Body of pancreas (tissue), 4 donors: Measurements from ENCODE around the gene FGF6.

Source experiments
- CTCF ChIP-seq, 7 experiments: fragments of 450-650 bp in 4 of 7; fragments of 200-600 bp in 3 of 7; sonication (generic) in 3 of 7; IDR thresholded peaks; one replicate each; pipeline ENCODE4 v1.5.1; 2016 to 2019; ENCODE audit warnings: antibody characterized with exemption in 7 of 7
- POLR2A ChIP-seq, 3 donors: fragments of 450-650 bp; IDR thresholded peaks; one replicate each; pipeline ENCODE4 v1.6.1; 2016; ENCODE audit warnings: antibody characterized with exemption in 3 of 3, mild to moderate bottlenecking in 2 of 3

- TF ChIP-seq CTCF (IDR thresholded peaks at IDR 0.05) (no peak), POLR2A (IDR thresholded peaks at IDR 0.05) (no peak)
Measured at GRCh38 chr12:4490973-4491372, 45.4 kb upstream of the FGF6 start.
